ENCODE measurements around the gene ERG.

- TF ChIP-seq EZH2phosphoT487 (IDR thresholded peaks at IDR 0.05; ENCODE audit: borderline replicate concordance, low read length): no peak
- TF ChIP-seq, protein P1, sequence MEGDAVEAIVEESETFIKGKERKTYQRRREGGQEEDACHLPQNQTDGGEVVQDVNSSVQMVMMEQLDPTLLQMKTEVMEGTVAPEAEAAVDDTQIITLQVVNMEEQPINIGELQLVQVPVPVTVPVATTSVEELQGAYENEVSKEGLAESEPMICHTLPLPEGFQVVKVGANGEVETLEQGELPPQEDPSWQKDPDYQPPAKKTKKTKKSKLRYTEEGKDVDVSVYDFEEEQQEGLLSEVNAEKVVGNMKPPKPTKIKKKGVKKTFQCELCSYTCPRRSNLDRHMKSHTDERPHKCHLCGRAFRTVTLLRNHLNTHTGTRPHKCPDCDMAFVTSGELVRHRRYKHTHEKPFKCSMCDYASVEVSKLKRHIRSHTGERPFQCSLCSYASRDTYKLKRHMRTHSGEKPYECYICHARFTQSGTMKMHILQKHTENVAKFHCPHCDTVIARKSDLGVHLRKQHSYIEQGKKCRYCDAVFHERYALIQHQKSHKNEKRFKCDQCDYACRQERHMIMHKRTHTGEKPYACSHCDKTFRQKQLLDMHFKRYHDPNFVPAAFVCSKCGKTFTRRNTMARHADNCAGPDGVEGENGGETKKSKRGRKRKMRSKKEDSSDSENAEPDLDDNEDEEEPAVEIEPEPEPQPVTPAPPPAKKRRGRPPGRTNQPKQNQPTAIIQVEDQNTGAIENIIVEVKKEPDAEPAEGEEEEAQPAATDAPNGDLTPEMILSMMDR (conservative IDR thresholded peaks at IDR 0.05; ENCODE audit: low read depth, low read length): no peak
- no peak for TF ChIP-seq EZH2 (IDR thresholded peaks at IDR 0.05; ENCODE audit: low read length, unreplicated experiment)
These were observed 70.1 kb downstream of the ERG start for GRCh38 chr21:38428211-38428610.
